Upper lobe of left lung (tissue), 4 donors: ENCODE measurements around the gene ERC1.

ENCODE experiments used
- CTCF ChIP-seq, 6 experiments: fragments of 450-650 bp in 4 of 6; fragments of 200-600 bp in 2 of 6; sonication (generic) in 2 of 6; IDR thresholded peaks; one replicate each; pipeline ENCODE4 v1.5.1; 2016 to 2019; ENCODE audit warnings: antibody characterized with exemption in 6 of 6
- POLR2A ChIP-seq, 4 donors: fragments of 450-650 bp; IDR thresholded peaks; one replicate each; pipeline ENCODE4 v1.5.1; 2016 to 2017; ENCODE audit warnings: antibody characterized with exemption in 4 of 4, mild to moderate bottlenecking in 2 of 4
- POLR2AphosphoS5 ChIP-seq, 2 donors: sonication (generic); formaldehyde crosslinking; IDR thresholded peaks; one replicate each; pipeline ENCODE4 v1.5.1; 2017; ENCODE audit warnings: antibody characterized with exemption in 2 of 2

DNA sequence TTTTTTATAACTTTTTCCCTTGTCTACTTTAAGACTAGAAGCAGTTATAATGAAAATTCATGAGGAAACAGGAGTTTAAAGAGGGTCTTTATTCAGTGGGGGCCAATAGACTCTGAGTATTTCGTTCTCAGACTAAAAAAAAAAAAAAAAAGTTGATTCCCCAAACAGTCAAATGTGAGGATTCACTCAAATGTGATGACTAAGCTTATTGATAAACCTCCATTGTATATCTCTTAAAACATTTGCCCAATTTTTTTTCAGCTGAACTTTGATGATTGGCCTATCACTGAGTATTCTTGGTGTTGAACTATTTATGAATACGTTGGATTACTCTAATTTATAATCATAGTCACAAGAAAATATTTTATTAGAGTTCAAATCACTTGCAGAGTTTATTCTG lies 265.3 kb downstream of the ERC1 start:
- TF ChIP-seq CTCF (IDR thresholded peaks at IDR 0.05) (no peak), POLR2A (IDR thresholded peaks at IDR 0.05) (no peak), POLR2AphosphoS5 (IDR thresholded peaks at IDR 0.05) (no peak)
